Choroid plexus epithelial cell (primary cell): ENCODE data around the gene KLK2.

Source experiments
- DNase-seq: peaks from one replicate; pipeline ENCODE4 v3.0.0-alpha.2; 2010; ENCODE audit warnings: low read depth
- H3K4me3 ChIP-seq: 2 replicates; pipeline ENCODE4 v1.5.1; 2011; ENCODE audit warnings: low read depth, mild to moderate bottlenecking, control low read depth, low read length, moderate library complexity
- CTCF ChIP-seq: conservative IDR thresholded peaks from 2 replicates; pipeline ENCODE4 v1.5.1; 2011; ENCODE audit warnings: low read depth, mild to moderate bottlenecking, control low read depth, inconsistent platforms, low read length, moderate library complexity

Gene KLK2

DNA sequence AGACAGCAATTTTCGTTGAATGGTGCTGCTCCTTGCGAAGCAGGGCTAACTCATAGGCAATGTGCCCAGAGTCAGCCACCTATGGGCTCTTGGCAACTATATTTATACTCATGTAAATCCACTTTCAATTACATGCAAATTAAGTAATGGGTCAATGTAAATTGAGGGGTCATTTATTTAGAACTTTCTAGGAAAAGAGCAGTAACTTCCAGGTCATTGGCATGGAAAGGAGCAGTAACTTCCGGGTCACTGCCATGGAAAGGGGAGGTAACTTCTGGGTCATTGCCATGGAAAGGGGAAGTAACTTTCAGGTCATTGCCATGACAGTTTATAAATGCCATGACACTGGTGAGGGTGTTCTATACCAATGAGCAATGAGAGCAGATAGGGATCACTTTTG lies 26.3 kb downstream of the KLK2 start:
- no peak for TF ChIP-seq CTCF
- no peak for DNase-seq
- no peak overlapping the region for H3K4me3 ChIP-seq

DNA sequence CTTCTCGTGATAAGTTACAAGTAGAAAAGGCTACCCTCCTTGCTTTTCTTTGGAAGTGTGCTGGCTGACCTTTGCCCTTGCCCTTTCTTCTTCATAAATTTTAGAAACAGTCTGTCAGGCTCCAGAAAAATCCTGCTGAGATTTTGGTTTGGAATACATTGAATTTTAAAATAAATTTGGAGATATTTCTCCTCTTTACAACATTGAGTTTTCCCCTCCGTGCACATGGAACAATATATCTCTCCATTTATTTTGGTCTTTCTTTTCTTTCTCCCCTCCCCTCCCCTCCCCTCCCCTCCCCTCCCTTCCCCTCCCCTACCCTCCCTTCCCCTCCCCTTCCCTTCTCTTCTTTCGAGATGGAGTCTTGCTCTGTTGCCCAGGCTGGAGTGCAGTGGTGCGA lies 29.4 kb downstream of the KLK2 start:
- H3K4me3 ChIP-seq: no peak overlapping the region
- TF ChIP-seq CTCF: no peak
- no peak for DNase-seq

DNA sequence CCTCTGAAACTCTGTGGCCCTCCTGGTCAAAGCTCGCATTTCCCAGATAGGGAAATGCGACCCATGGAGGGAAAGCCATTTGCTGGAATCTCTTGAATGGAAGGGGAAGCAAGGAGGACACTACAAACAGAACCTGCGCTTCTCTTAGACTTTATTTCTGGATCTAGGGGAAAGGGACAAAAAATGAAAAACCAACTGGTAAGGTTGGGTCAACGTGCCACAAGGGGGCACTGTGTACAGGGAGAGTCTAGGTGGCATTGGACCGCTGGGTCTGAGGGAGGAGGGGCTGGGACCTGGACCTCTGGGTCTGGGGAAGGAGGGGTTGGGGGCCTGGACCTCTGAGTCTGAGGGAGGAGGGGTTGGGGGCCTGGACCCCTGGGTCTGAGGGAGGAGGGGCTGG lies 33.0 kb downstream of the KLK2 start:
- no peak overlapping the region for H3K4me3 ChIP-seq
- DNase-seq: peak; percentile 24
- peak; percentile 57 for TF ChIP-seq CTCF

- no peak overlapping the region for H3K4me3 ChIP-seq
- TF ChIP-seq CTCF: no peak
- no peak for DNase-seq
Observed at GRCh38 chr19:50908336-50908735, 35.1 kb downstream of the KLK2 start.

GRCh38 chr19:50909240-50910070 lies 36.2 kb downstream of the KLK2 start:
- TF ChIP-seq CTCF: no peak
- no peak overlapping the region for H3K4me3 ChIP-seq
- peak; percentile 25 for DNase-seq

DNA sequence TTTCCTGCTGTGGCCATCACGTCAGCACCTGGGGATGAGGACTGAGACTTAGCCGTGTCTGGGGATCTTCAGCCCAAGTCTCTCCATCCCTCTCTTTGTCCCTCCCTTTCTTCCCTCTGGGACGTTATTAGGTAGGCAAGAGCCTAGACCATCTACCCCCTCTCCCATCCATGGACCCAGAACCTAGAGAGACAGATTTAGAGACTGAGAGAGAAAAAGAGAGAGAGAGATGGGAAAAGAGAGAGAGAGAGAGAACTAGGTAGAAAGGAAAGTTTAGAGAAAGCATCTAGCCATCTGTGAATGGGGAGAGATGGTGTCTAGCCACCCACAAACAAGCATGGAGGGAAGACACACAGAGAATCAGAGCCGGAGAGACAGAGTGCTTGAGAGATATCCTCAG lies 37.5 kb downstream of the KLK2 start:
- no peak for DNase-seq
- H3K4me3 ChIP-seq: no peak overlapping the region
- TF ChIP-seq CTCF: no peak

- H3K4me3 ChIP-seq: no peak within 1 kb of the TSS
- no peak for DNase-seq
- TF ChIP-seq CTCF: no peak
Observed at GRCh38 chr19:50911206-50912101, 38.2 kb downstream of the KLK2 start, which contains the start of gene KLK4. KLK4 (minus strand) TSS chr19:50911395; CDS start chr19:50910738, 657 bp downstream.
